Fibroblast of lung (primary cell): ENCODE results near the gene SMIM45.

ENCODE experiments used
- EZH2 ChIP-seq: IDR thresholded peaks from 2 replicates; pipeline ENCODE4 v1.5.1; 2012; ENCODE audit warnings: low read length, control low read depth, mild to moderate bottlenecking; ENCODE audit errors: missing control alignments
- TF ChIP-seq, protein P1 (sequence below), 2 donors: IDR thresholded peaks in 1 of 2; conservative IDR thresholded peaks in 1 of 2; 1 replicate in 1 of 2; 2 replicates in 1 of 2; pipeline ENCODE4 v1.5.1; 2011 to 2012; ENCODE audit warnings: low read length in 2 of 2, control low read depth in 1 of 2, inconsistent platforms in 1 of 2, low read depth in 1 of 2, mild to moderate bottlenecking in 1 of 2

DNA sequence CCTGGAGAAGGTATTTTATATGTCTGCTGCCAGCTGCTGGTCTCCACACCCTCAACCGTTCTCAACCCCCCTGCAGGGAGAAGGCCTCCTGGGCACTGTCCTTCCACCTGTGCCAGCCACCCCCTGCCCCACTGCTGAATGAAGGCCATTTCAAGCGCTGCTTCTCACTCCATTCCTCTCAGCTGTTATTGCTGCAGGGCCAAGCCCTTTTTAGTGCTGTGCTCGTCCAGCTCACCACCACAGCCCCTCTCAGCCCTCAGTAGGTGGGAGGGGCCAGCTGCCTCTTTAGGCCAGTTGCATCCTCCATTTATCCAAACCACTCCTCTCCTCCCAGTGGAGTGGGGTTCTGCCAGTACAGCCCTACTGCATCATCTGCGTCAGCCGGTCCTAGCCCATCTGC lies 44.9 kb downstream of the SMIM45 start:
- TF ChIP-seq, protein P1, sequence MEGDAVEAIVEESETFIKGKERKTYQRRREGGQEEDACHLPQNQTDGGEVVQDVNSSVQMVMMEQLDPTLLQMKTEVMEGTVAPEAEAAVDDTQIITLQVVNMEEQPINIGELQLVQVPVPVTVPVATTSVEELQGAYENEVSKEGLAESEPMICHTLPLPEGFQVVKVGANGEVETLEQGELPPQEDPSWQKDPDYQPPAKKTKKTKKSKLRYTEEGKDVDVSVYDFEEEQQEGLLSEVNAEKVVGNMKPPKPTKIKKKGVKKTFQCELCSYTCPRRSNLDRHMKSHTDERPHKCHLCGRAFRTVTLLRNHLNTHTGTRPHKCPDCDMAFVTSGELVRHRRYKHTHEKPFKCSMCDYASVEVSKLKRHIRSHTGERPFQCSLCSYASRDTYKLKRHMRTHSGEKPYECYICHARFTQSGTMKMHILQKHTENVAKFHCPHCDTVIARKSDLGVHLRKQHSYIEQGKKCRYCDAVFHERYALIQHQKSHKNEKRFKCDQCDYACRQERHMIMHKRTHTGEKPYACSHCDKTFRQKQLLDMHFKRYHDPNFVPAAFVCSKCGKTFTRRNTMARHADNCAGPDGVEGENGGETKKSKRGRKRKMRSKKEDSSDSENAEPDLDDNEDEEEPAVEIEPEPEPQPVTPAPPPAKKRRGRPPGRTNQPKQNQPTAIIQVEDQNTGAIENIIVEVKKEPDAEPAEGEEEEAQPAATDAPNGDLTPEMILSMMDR (conservative IDR thresholded peaks at IDR 0.05 in 1 of 2, IDR thresholded peaks at IDR 0.05 in 1 of 2; ENCODE audit: low read depth in 1 of 2, low read length in 2 of 2), result no peak
- TF ChIP-seq EZH2, result no peak
